Stimulated activated naive CD8-positive, alpha-beta T cell treated with anti-CD3 and anti-CD28 coated beads, Interleukin-15, amount 100 ng/mL, for 72 hours (primary cell): Measurements from ENCODE around the gene RBM27.
"Not testable (repeated sequence)": the region's sequence is repeated elsewhere in the genome, so short reads cannot be mapped to it uniquely, and the experiment has no call there.

Experiments
- ATAC-seq: fragments of 150-1000 bp; cut with Tn5 transposase; 2 replicates; pipeline ENCODE4 v1.10.0; 2021; ENCODE audit warnings: mild to moderate bottlenecking, moderate library complexity
- DNase-seq, 2 donors: peaks; one replicate each; pipeline ENCODE4 v3.0.0; 2021 to 2022
- H3K27ac Mint-ChIP-seq, 2 donors: one replicate each; pipeline ENCODE4 v1.8.0; 2022; ENCODE audit warnings: mild to moderate bottlenecking in 2 of 2, mixed read lengths in 2 of 2, moderate library complexity in 2 of 2
- H3K27me3 Mint-ChIP-seq: one replicate; pipeline ENCODE4 v1.8.0; 2022; ENCODE audit warnings: mixed read lengths
- H3K4me1 Mint-ChIP-seq: one replicate; pipeline ENCODE4 v1.8.0; 2022; ENCODE audit warnings: mild to moderate bottlenecking, mixed read lengths
- H3K4me3 Mint-ChIP-seq, 2 donors: one replicate each; pipeline ENCODE4 v1.8.0; 2022; ENCODE audit warnings: mild to moderate bottlenecking in 2 of 2, mixed read lengths in 2 of 2, moderate library complexity in 1 of 2
- H3K9me3 Mint-ChIP-seq, 2 donors: one replicate each; pipeline ENCODE4 v1.8.0; 2022; ENCODE audit warnings: mixed read lengths in 2 of 2

The RBM27 gene, protein sequence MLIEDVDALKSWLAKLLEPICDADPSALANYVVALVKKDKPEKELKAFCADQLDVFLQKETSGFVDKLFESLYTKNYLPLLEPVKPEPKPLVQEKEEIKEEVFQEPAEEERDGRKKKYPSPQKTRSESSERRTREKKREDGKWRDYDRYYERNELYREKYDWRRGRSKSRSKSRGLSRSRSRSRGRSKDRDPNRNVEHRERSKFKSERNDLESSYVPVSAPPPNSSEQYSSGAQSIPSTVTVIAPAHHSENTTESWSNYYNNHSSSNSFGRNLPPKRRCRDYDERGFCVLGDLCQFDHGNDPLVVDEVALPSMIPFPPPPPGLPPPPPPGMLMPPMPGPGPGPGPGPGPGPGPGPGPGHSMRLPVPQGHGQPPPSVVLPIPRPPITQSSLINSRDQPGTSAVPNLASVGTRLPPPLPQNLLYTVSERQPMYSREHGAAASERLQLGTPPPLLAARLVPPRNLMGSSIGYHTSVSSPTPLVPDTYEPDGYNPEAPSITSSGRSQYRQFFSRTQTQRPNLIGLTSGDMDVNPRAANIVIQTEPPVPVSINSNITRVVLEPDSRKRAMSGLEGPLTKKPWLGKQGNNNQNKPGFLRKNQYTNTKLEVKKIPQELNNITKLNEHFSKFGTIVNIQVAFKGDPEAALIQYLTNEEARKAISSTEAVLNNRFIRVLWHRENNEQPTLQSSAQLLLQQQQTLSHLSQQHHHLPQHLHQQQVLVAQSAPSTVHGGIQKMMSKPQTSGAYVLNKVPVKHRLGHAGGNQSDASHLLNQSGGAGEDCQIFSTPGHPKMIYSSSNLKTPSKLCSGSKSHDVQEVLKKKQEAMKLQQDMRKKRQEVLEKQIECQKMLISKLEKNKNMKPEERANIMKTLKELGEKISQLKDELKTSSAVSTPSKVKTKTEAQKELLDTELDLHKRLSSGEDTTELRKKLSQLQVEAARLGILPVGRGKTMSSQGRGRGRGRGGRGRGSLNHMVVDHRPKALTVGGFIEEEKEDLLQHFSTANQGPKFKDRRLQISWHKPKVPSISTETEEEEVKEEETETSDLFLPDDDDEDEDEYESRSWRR

DNA sequence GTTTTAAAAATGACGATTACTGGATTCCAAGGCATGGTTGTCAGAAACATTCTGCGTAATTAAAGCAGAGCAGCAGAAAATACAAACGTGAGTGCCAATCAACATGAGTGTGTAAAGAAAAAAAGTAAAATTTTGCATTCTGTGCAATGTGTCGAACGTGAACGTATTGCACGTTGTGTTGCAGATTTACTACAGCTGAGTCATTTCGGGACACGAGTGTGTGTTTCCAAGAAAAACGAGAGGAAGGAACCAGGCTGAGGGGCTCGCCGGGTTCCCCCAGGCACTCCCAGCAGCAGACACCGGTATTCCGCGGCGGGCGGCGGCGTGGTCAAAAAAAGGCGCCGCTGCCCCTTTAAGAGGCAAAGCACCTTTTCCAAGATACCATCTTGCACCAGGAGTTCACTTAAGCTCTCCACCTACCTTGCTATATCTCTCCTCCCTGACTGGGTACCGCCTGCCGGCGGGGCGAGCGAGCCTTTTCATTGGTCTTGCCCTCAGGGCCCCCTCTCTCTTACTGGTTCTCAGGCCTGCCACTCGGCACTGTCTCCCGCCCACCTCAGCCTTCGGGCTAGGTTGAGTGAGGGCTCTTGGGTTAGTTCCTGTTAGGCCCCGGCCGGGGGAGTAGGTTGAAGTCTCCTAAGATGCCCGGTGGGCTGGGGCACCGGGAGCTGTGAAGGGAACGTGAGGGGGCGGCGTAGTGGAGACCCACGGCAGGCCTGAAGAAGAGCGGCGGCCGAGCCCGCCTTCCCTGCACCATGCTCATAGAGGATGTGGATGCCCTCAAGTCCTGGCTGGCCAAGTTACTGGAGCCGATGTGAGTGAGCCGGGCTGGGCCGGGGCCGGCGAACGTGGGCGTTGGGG, at the start of gene RBM27:
Gene RBM27, plus strand, starts transcription at position 595 of the 861 bp plus-strand sequence. Its CDS starts 161 bp downstream, at position 756.
- no peaks in the 10 kb centered on the region for H3K27me3 Mint-ChIP-seq
- H3K27ac Mint-ChIP-seq = no peak within 1 kb of the TSS
- H3K4me3 Mint-ChIP-seq = no peak within 1 kb of the TSS
- H3K9me3 Mint-ChIP-seq = no peaks in the 10 kb centered on the region
- no peaks in the 10 kb centered on the region for H3K4me1 Mint-ChIP-seq
- ATAC-seq = peak; percentile 100
- DNase-seq = peak; percentile 99

DNA sequence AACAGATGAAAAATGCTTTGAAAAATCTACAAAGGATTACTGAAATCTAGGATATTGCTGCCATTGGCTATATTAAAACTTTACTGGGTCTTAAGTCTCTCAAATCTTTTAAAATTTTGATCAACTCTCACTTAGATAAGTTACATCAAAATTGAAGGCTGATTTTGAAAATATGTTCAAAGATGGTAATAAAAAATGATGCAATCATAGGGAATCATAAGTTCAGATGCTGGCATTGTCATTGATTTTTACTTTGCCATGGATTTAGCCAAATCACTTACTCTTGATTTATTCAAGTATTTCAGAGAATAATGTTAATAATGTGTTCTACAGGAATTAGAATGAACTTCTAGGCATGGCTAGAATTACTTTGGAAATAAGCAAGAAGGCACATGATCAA, 45.1 kb upstream of the RBM27 start:
- H3K4me1 Mint-ChIP-seq = no peaks in the 10 kb centered on the region
- no peak overlapping the region for H3K4me3 Mint-ChIP-seq
- no peak for DNase-seq
- H3K27me3 Mint-ChIP-seq = no peaks in the 10 kb centered on the region
- ATAC-seq = no peak
- no peaks in the 10 kb centered on the region for H3K9me3 Mint-ChIP-seq
- no peak overlapping the region for H3K27ac Mint-ChIP-seq

DNA sequence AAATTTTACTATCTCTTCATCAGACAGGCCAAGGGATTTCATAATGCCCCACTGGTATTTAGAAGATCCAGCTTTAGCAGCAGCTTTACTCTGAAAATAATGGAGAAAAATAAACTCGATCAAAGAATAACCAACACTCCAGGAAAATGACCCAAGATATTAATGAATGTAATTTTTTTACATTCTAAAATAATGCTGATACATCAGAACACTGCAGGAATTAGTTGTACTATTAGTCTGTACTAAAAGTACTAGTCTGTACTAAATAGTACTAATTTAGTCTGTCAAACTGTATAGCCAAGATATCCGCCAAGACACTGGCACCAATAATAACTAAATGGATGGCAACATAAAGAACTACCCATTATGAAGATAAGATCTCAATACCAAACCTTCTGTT, 39.0 kb upstream of the RBM27 start:
- H3K9me3 Mint-ChIP-seq = no peaks in the 10 kb centered on the region
- no peaks in the 10 kb centered on the region for H3K4me1 Mint-ChIP-seq
- no peak for DNase-seq
- H3K4me3 Mint-ChIP-seq = no peak overlapping the region
- H3K27ac Mint-ChIP-seq = no peak overlapping the region
- no peaks in the 10 kb centered on the region for H3K27me3 Mint-ChIP-seq
- no peak for ATAC-seq

DNA sequence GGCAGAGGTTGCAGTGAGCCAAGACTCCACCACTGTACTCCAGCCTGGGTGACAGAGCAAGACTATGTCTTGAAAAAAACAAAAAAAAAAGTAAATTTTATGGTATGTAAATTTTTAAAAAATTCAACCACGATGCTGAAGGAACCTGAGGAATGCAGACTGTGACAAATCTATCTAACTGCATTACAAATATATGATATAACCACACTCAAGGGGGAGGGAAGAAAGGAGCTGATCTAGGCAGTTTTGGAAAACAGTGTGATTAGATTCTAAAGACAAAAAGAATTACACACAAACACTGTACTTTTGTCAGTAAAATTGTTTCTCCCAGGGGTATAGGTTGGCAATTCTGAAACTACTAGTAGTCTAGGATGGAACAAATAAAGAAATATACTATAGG, 37.9 kb upstream of the RBM27 start:
- Mint-ChIP-seq H3K9me3 (no peaks in the 10 kb centered on the region), H3K4me3 (no peak overlapping the region), H3K27ac (peak overlapping the region in 1 of 2 donors; percentile 52), H3K27me3 (no peaks in the 10 kb centered on the region), H3K4me1 (no peaks in the 10 kb centered on the region)
- no peak for DNase-seq
- no peak for ATAC-seq

DNA sequence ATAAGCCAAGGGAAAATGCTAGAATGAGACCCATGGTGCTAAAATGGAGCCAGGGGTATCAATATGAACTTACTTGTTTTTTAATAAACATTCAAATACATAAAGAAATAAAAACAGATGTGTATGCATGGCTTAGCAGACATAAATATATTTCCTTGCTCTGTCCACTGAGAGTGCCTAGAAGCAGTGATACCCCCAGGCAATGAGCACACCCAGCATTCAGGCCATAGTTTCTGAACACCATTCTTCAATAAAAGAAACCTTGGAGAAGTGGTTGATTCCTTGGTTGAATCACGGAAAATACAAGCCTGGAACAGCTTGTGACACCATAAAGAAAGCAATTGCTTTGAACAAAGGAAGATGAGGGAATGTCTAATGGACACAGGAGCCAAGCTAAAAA, 37.5 kb upstream of the RBM27 start:
- H3K27ac Mint-ChIP-seq = peak overlapping the region; percentile 61 to 83
- no peak overlapping the region for H3K4me3 Mint-ChIP-seq
- no peak for ATAC-seq
- no peaks in the 10 kb centered on the region for H3K9me3 Mint-ChIP-seq
- DNase-seq = no peak
- no peaks in the 10 kb centered on the region for H3K4me1 Mint-ChIP-seq
- H3K27me3 Mint-ChIP-seq = no peaks in the 10 kb centered on the region

DNA sequence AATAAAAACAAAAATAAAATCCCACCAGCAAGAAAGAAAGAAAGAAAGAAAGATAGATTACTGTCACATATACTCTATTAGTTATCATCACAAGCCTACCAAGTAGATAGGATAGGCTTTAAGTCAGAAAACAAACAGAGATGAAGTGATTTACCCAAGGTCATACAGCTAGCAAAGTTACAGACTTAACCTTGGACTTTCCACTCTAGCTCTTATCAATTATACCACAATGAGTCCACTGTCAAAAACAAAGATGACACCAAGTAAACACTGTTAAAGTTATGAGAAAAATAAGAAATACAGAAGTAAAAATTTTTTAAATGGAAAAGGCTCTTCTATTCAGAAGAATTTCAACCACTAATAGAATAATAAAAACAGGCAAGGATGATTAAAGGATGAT, 34.3 kb upstream of the RBM27 start:
- H3K27me3 Mint-ChIP-seq = no peaks in the 10 kb centered on the region
- no peak for DNase-seq
- no peaks in the 10 kb centered on the region for H3K9me3 Mint-ChIP-seq
- peaks cover 6% of the 10 kb centered on the region for H3K4me1 Mint-ChIP-seq
- no peak overlapping the region for H3K4me3 Mint-ChIP-seq
- no peak overlapping the region for H3K27ac Mint-ChIP-seq
- no peak for ATAC-seq

DNA sequence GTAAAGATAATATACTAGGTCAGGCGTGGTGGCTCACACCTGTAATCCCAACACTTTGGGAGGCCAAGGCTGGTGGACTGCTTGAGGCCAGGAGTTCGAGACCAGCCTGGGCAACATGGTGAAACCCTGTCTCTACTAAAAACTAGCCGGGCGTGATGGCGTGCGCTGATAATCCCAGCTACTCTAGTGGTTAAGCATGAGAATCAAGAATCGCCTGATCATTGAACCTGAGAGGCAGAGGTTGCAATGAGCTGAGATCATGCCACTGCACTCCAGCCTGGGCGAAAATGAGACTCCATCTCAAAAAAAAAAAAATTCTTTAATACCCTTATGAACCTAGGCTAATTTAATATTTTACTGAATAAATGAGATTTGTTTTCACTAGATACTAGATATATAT, 30.4 kb upstream of the RBM27 start:
- peaks cover 15% of the 10 kb centered on the region for H3K4me1 Mint-ChIP-seq
- not testable (repeated sequence) for DNase-seq, H3K27me3 Mint-ChIP-seq, H3K9me3 Mint-ChIP-seq, H3K4me3 Mint-ChIP-seq, ATAC-seq, H3K27ac Mint-ChIP-seq

DNA sequence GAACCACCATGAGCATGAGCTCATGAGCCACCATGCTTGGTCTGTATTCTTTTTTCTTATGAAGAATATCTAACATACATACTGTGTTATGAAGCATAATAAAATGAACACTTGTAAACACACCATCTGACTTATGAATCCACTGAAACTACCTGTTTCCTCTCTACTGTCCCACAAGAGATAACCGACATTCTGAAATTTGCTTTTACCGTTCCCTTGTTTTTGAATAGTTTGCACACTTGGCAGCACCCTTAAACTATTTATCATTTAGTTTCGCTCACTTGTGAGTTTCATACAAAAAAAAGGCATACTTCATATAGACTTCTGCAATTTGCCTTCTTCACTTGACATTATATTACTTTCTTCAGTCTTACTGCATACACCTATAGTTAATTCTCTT, 29.8 kb upstream of the RBM27 start:
- Mint-ChIP-seq H3K9me3 (no peaks in the 10 kb centered on the region), H3K4me1 (peaks cover 18% of the 10 kb centered on the region), H3K27ac (no peak overlapping the region), H3K4me3 (no peak overlapping the region), H3K27me3 (no peaks in the 10 kb centered on the region)
- ATAC-seq (no peak), DNase-seq (no peak)

DNA sequence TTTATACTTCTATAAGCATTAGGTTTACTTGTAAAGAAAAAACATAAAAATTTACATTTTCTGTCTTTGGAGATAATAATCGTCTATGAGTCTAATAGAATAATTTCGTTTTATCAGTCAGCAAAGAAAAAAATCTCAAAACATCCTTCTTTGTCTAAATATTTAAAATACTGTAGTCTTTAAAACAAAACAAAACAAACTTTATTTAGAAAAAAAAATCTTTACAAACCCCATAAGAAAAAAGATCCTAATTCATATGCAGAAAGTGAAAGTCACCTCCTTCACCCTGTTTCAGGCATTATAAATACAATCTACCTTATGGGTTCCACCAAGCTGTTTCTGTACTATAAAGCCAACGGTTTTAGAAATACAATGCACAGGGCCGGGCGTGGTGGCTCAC, 26.6 kb upstream of the RBM27 start:
- no peak for DNase-seq
- no peak overlapping the region for H3K4me3 Mint-ChIP-seq

DNA sequence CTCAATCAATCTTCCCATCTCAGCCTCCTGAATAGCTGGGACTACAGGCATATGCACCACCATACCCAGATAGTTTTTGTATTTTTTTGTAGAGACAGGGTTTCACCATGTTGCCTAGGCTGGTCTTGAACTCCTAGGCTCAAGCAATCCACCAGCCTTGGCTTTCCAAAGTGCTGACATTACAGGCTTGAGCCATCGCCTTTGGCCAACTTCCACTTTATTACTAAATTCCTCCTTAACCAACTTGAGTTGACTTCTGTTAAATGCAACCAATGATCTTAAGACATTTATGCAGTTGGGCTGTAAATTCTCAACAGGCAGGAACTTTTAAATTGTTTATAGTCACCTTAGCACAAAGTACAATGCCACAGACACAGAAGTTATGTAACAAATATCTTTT, 23.7 kb upstream of the RBM27 start:
- H3K27ac Mint-ChIP-seq = no peak overlapping the region
- H3K9me3 Mint-ChIP-seq = no peaks in the 10 kb centered on the region
- H3K4me3 Mint-ChIP-seq = peak overlapping the region; percentile 15 to 19
- no peak for ATAC-seq
- H3K27me3 Mint-ChIP-seq = no peaks in the 10 kb centered on the region
- DNase-seq = no peak
- peaks cover 41% of the 10 kb centered on the region for H3K4me1 Mint-ChIP-seq

More for the DNA sequence above, 26.6 kb upstream of the RBM27 start:
- Mint-ChIP-seq H3K27ac (peak overlapping the region in 1 of 2 donors; percentile 74), H3K27me3 (no peaks in the 10 kb centered on the region), H3K9me3 (no peaks in the 10 kb centered on the region), H3K4me1 (peaks cover 41% of the 10 kb centered on the region)
- ATAC-seq = no peak

DNA sequence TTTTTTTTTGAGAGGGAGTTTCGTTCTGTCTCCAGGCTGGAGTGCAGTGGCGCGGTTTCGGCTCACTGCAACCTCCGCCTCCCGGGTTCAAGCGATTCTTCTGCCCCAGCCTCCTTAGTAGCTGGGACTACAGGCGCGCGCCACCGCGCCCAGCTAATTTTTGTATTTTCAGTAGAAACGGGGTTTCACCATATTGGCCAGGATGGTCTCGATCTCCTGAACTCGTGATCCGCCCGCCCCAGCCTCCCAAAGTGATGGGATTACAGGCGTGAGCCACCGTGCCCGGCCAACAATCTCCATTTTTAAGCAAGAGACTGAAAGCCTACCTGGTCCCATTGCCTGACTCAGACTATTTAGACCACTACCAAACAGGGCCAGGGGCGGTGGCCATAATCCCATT, 20.0 kb upstream of the RBM27 start:
- not testable (repeated sequence) for H3K9me3 Mint-ChIP-seq, DNase-seq, ATAC-seq, H3K27me3 Mint-ChIP-seq
- Mint-ChIP-seq H3K4me1 (peaks cover 42% of the 10 kb centered on the region), H3K27ac (peak overlapping the region in 1 of 2 donors; percentile 67), H3K4me3 (peak overlapping the region; percentile 98 to 99)

DNA sequence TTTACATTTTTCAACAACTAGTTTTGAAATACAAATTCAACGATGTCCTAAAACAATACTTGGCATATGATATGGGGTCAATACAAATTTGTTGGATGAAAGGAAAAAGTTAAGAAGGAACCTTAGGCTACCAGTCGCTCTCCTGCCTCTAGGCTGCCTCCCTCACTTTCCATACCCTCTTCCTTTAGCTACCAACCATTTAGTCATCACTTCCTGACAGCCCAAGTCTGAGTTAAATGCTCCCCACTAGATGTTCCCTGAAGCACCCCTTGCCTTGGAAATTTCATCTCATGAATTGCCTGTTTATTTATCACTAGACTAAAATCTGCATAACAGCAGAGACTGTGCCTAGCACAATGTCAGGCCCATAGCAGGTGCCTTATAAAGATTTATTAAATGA, 18.2 kb upstream of the RBM27 start:
- Mint-ChIP-seq H3K9me3 (no peaks in the 10 kb centered on the region), H3K4me1 (peaks cover 28% of the 10 kb centered on the region), H3K4me3 (no peak overlapping the region), H3K27ac (no peak overlapping the region), H3K27me3 (peaks cover 8% of the 10 kb centered on the region)
- ATAC-seq (no peak), DNase-seq (no peak)

DNA sequence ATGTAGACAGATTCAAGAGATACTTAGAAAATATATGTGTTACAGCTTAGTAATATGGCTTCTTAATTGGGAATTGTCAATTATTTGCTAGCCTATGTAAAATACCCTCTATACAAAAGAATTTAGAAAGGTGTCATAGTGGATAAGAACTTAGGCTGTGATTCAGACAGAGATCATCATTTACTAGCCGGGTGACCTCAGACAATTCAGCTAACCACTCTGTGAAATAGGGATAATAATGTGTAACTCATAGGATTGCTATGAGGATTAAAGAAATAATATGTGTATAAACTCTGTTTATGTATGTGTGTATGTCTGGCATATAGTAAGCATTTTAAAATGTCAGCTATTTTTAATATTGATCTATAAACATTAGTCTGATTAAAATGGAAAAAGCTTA, 15.0 kb upstream of the RBM27 start:
- DNase-seq (no peak), ATAC-seq (no peak)
- no peak overlapping the region for H3K27ac Mint-ChIP-seq
- H3K4me3 Mint-ChIP-seq = no peak overlapping the region
- H3K9me3 Mint-ChIP-seq = peaks cover 0 to 2% of the 10 kb centered on the region in 2 donors
- peaks cover 21% of the 10 kb centered on the region for H3K4me1 Mint-ChIP-seq
- peaks cover 21% of the 10 kb centered on the region for H3K27me3 Mint-ChIP-seq

DNA sequence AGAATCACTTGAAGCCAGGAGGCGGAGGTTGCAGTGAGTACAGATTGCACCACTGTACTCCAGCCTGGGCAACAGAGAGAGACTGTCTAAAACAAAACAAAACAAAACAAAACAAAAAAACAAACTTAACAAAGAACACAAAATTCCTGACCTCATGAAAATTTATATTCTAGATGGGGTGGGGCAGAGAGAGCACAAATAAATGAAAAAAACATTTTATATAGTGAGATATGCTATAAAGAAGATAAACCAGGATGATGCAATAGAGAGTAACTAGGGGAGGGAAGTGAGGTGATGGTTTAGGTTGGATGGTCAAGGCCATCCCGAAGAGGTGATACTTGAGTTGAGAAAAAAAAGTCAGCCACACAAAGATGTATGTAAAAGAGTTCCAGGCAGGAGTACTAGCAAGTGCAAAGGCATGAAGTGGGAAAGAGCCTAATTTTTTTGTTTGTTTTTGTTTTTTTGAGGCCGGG, 10.8 kb upstream of the RBM27 start:
- peaks cover 0 to 9% of the 10 kb centered on the region in 2 donors for H3K9me3 Mint-ChIP-seq
- no peak overlapping the region for H3K4me3 Mint-ChIP-seq
- H3K27me3 Mint-ChIP-seq = peaks cover 26% of the 10 kb centered on the region
- ATAC-seq = no peak
- DNase-seq = no peak
- H3K27ac Mint-ChIP-seq = peak overlapping the region; percentile 69 to 91
- H3K4me1 Mint-ChIP-seq = peaks cover 11% of the 10 kb centered on the region

DNA sequence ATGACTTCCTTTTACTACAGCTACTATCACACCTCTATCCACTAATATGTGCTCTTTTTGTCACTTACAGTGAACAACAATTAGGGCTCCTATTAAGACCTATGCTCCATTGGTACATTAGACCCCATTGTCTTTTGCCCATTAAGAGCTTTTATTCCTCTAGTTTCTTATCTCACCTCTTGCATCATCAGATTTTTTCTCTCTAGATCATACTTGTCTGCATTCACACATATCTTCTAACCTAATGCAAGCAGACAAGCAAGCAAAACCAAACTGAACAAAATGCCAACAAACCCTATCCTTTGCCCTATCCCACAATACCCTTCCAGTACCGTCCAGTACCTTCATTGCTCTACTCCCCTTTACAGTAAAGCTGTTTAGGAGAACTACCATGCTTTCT, 10.1 kb upstream of the RBM27 start:
- no peak for ATAC-seq
- peaks cover 0 to 9% of the 10 kb centered on the region in 2 donors for H3K9me3 Mint-ChIP-seq
- peaks cover 11% of the 10 kb centered on the region for H3K4me1 Mint-ChIP-seq
- peak overlapping the region in 1 of 2 donors; percentile 1 for H3K27ac Mint-ChIP-seq
- DNase-seq = no peak
- peaks cover 23% of the 10 kb centered on the region for H3K27me3 Mint-ChIP-seq
- H3K4me3 Mint-ChIP-seq = no peak overlapping the region
